Measurements from ENCODE around the gene TMC3.
"Not testable (repeated sequence)": the region's sequence is repeated elsewhere in the genome, so short reads cannot be mapped to it uniquely, and the experiment has no call there.

TMC3 gene

DNA sequence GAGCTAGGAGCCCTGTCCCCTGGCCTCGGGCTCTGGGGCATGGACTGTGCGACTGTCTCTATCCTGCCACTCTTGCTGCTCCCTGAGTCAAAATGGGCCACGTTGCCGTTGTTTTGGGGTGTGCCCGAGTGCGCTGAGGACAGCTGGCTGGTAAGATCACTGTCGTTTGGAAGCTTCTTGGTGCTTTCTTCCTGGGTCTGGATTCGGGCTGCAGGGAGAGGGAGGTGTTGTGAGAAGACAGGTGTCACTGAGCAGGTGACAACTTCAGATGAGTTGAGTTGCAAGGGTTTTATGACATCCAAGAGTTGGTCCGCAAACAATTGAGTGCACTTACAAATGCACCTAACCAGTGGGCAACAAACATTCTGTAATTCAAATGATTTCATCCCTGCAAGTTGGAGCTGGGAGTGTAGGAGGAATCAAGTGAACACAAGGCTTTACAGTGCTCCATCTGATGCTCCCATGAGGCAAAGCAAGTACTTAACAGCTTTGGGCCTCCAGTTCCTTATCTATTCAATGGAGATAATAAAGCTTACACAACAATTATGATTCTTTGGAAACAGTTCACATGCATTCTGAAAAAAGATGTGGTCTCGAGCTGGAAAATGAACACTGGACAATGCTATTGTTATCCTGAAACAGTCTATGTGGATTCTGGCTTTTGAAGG is 39.1 kb downstream of the TMC3 start:
- Histone ChIP-seq H3K36me3 (ENCODE audit: control insufficient read depth, insufficient read depth, low read length) (no peaks in the 10 kb centered on the region), H3K27ac (ENCODE audit: low read depth, low read length, severe bottlenecking) (no peak overlapping the region)
- WGBS, 2 experiments (ENCODE audit: insufficient coverage in 2 of 2), result 92 to 96% methylated on average over 7 to 9 of the region's 10 CpGs

GRCh38 chr15:81333363-81333762 is 40.6 kb downstream of the TMC3 start:
- H3K9me3 ChIP-seq (ENCODE audit: control insufficient read depth, low read length), result no peaks in the 10 kb centered on the region
- H3K4me3 ChIP-seq (ENCODE audit: extremely low read depth, insufficient read depth, low read length, poor library complexity, severe bottlenecking), result no peak overlapping the region
- no peak overlapping the region for H3K27ac ChIP-seq (ENCODE audit: low read depth, low read length, severe bottlenecking)
- no peaks in the 10 kb centered on the region for H3K36me3 ChIP-seq (ENCODE audit: control insufficient read depth, insufficient read depth, low read length)
- H3K4me1 ChIP-seq (ENCODE audit: control insufficient read depth, insufficient read depth, low read length, poor library complexity, severe bottlenecking), result peaks cover 9% of the 10 kb centered on the region
- WGBS, 2 experiments (ENCODE audit: insufficient coverage in 2 of 2), result 94 to 100% methylated on average over 2 to 3 of the region's 3 CpGs

More for the DNA sequence above, 39.1 kb downstream of the TMC3 start:
- no peaks in the 10 kb centered on the region for H3K9me3 ChIP-seq (ENCODE audit: control insufficient read depth, low read length)
- peaks cover 9% of the 10 kb centered on the region for H3K4me1 ChIP-seq (ENCODE audit: control insufficient read depth, insufficient read depth, low read length, poor library complexity, severe bottlenecking)
- H3K4me3 ChIP-seq (ENCODE audit: extremely low read depth, insufficient read depth, low read length, poor library complexity, severe bottlenecking), result no peak overlapping the region

GRCh38 chr15:81332326-81332725 is 41.7 kb downstream of the TMC3 start:
- no peak overlapping the region for H3K4me3 ChIP-seq (ENCODE audit: extremely low read depth, insufficient read depth, low read length, poor library complexity, severe bottlenecking)
- WGBS, 2 experiments (ENCODE audit: insufficient coverage in 2 of 2), result 93 to 94% methylated on average over 9 to 12 of the region's 12 CpGs
- H3K27ac ChIP-seq (ENCODE audit: low read depth, low read length, severe bottlenecking), result no peak overlapping the region
- no peaks in the 10 kb centered on the region for H3K36me3 ChIP-seq (ENCODE audit: control insufficient read depth, insufficient read depth, low read length)
- H3K9me3 ChIP-seq (ENCODE audit: control insufficient read depth, low read length), result no peaks in the 10 kb centered on the region
- H3K4me1 ChIP-seq (ENCODE audit: control insufficient read depth, insufficient read depth, low read length, poor library complexity, severe bottlenecking), result peaks cover 9% of the 10 kb centered on the region

DNA sequence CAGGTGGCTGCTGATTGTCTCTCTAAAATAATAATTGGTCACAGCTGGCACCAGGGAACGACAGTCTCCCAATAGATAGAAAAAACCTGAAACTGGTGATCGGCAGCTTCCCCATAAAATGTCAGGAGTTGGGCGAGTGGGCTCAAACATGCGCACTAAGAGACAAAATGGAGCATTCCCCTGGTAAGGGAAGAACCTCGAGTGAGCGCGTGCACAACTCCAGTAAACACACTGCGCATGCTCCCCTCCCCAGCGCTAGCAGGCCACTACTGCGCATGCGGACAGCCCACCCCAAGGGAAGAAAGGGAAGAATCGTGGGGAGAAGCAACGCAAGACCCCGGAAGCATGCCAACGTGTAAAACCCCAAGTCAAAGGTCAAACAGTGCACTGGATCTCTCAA is 42.4 kb downstream of the TMC3 start:
- Histone ChIP-seq H3K9me3 (ENCODE audit: control insufficient read depth, low read length) (no peaks in the 10 kb centered on the region), H3K36me3 (ENCODE audit: control insufficient read depth, insufficient read depth, low read length) (no peaks in the 10 kb centered on the region), H3K27ac (ENCODE audit: low read depth, low read length, severe bottlenecking) (no peak overlapping the region), H3K4me1 (ENCODE audit: control insufficient read depth, insufficient read depth, low read length, poor library complexity, severe bottlenecking) (peaks cover 9% of the 10 kb centered on the region), H3K4me3 (ENCODE audit: extremely low read depth, insufficient read depth, low read length, poor library complexity, severe bottlenecking) (no peak overlapping the region)
- WGBS, 2 experiments (ENCODE audit: insufficient coverage in 2 of 2), result 93 to 98% methylated on average over 14 to 15 of the region's 15 CpGs

GRCh38 chr15:81331141-81331540 is 42.9 kb downstream of the TMC3 start:
- 90 to 95% methylated on average over 7 to 9 of the region's 9 CpGs for WGBS, 2 experiments (ENCODE audit: insufficient coverage in 2 of 2)
- H3K36me3 ChIP-seq (ENCODE audit: control insufficient read depth, insufficient read depth, low read length); H3K9me3 ChIP-seq (ENCODE audit: control insufficient read depth, low read length); H3K27ac ChIP-seq (ENCODE audit: low read depth, low read length, severe bottlenecking); H3K4me3 ChIP-seq (ENCODE audit: extremely low read depth, insufficient read depth, low read length, poor library complexity, severe bottlenecking); H3K4me1 ChIP-seq (ENCODE audit: control insufficient read depth, insufficient read depth, low read length, poor library complexity, severe bottlenecking): not testable (repeated sequence)

DNA sequence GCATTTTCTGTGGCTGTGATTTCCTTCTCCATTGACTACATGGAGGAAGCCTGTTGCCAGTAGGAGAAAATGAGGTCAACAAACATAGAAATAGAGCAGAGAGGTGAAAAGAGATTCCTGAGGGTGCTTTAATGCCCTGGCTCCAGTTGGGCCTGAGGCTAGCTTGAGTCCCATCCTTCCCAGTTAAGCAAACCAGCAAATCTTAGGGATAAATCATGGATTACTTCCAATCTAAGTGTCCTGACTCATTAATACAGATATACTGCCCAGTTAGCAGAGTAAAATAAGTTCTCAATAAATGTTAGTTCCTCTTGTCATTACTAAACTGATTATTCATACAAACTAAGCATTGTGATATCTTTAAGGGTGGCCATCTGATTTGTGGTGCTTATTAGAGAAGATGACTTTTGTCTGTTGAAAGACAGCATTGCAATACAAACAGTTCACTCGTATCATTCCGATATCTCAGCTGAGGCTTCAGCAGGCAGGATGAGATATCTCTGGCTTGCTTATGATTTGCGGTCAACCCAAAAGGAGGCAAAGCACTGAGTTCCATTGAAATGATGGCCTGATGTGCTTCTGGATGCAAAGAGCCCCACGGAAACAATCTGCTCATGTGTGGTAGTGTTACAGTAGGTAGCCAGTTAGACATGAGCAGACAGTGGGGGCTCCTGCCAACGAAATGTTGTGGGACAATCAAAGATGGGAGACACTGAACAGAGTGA is 43.5 kb downstream of the TMC3 start:
- Histone ChIP-seq H3K27ac (ENCODE audit: low read depth, low read length, severe bottlenecking) (no peak overlapping the region), H3K4me1 (ENCODE audit: control insufficient read depth, insufficient read depth, low read length, poor library complexity, severe bottlenecking) (peaks cover 9% of the 10 kb centered on the region), H3K36me3 (ENCODE audit: control insufficient read depth, insufficient read depth, low read length) (no peaks in the 10 kb centered on the region), H3K9me3 (ENCODE audit: control insufficient read depth, low read length) (no peaks in the 10 kb centered on the region), H3K4me3 (ENCODE audit: extremely low read depth, insufficient read depth, low read length, poor library complexity, severe bottlenecking) (no peak overlapping the region)
- 92 to 94% methylated on average over 5 of the region's 5 CpGs for WGBS, 2 experiments (ENCODE audit: insufficient coverage in 2 of 2)

DNA sequence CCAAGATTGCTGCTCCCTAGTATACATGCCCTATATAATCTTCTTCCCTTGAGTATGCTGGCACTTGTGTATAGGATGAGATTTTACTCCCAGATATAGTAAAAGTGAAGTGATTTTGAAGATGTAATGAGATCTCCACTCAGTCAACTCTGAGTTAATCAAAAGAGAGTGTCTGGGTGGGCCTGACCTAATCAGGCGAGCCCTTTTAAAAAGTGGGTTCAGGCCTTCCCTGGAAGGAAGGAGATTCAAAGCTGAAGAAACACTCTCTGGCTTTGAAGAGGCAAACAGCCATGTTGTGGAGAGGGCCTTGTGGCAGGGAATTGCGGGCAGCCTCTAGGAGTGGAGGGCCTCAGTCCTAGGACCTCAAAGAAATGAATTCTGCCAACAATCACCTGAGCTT is 44.6 kb downstream of the TMC3 start:
- Histone ChIP-seq H3K36me3 (ENCODE audit: control insufficient read depth, insufficient read depth, low read length) (no peaks in the 10 kb centered on the region), H3K9me3 (ENCODE audit: control insufficient read depth, low read length) (no peaks in the 10 kb centered on the region), H3K4me1 (ENCODE audit: control insufficient read depth, insufficient read depth, low read length, poor library complexity, severe bottlenecking) (peaks cover 9% of the 10 kb centered on the region), H3K27ac (ENCODE audit: low read depth, low read length, severe bottlenecking) (no peak overlapping the region), H3K4me3 (ENCODE audit: extremely low read depth, insufficient read depth, low read length, poor library complexity, severe bottlenecking) (no peak overlapping the region)
- 85 to 95% methylated on average over 2 of the region's 2 CpGs for WGBS, 2 experiments (ENCODE audit: insufficient coverage in 2 of 2)

DNA sequence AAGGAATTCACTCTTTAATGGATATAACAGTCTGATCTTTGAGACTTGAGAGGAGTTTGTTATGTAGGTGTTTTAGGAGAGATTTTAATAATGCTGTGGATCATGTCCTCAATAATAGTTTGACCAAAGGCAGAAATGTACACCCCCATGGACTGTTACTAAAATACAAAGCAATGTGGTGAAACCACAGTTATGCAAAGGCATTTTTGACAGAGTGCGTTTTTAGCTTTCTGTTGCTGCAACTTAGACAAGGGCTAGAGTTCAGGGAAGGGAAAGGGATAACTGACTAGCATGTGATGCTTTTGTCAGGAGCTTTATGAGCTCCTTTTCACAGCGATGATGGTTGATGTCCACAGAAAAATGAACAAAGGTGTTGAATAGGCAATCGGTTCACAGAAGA is 46.5 kb downstream of the TMC3 start:
- Histone ChIP-seq H3K4me3 (ENCODE audit: extremely low read depth, insufficient read depth, low read length, poor library complexity, severe bottlenecking) (no peak overlapping the region), H3K9me3 (ENCODE audit: control insufficient read depth, low read length) (no peaks in the 10 kb centered on the region), H3K4me1 (ENCODE audit: control insufficient read depth, insufficient read depth, low read length, poor library complexity, severe bottlenecking) (peaks cover 9% of the 10 kb centered on the region), H3K36me3 (ENCODE audit: control insufficient read depth, insufficient read depth, low read length) (no peaks in the 10 kb centered on the region), H3K27ac (ENCODE audit: low read depth, low read length, severe bottlenecking) (no peak overlapping the region)
- 100% methylated on average over 3 of the region's 3 CpGs; no CpG with 5 or more reads in 1 of the 2 experiments for WGBS, 2 experiments (ENCODE audit: insufficient coverage in 2 of 2)

- Histone ChIP-seq H3K27ac (ENCODE audit: low read depth, low read length, severe bottlenecking) (no peak overlapping the region), H3K4me3 (ENCODE audit: extremely low read depth, insufficient read depth, low read length, poor library complexity, severe bottlenecking) (no peak overlapping the region), H3K9me3 (ENCODE audit: control insufficient read depth, low read length) (no peaks in the 10 kb centered on the region), H3K4me1 (ENCODE audit: control insufficient read depth, insufficient read depth, low read length, poor library complexity, severe bottlenecking) (peaks cover 8% of the 10 kb centered on the region), H3K36me3 (ENCODE audit: control insufficient read depth, insufficient read depth, low read length) (no peaks in the 10 kb centered on the region)
- 90 to 93% methylated on average over 3 of the region's 7 CpGs for WGBS, 2 experiments (ENCODE audit: insufficient coverage in 2 of 2)
Measured at GRCh38 chr15:81326466-81327212, 47.4 kb downstream of the TMC3 start.

GRCh38 chr15:81323944-81324881 is 49.8 kb downstream of the TMC3 start, which contains the start of gene STARD5:
TSS of gene STARD5 (minus strand) at chr15:81324141. CDS start at chr15:81324099, 42 bp downstream.
- no peak within 1 kb of the TSS for H3K27ac ChIP-seq (ENCODE audit: low read depth, low read length, severe bottlenecking)
- peak within 1 kb of the TSS; percentile 64 for H3K4me3 ChIP-seq (ENCODE audit: extremely low read depth, insufficient read depth, low read length, poor library complexity, severe bottlenecking)
- 1% methylated on average over 56 to 65 of the region's 67 CpGs for WGBS, 2 experiments (ENCODE audit: insufficient coverage in 2 of 2)
- peaks cover 3% of the 10 kb centered on the region for H3K4me1 ChIP-seq (ENCODE audit: control insufficient read depth, insufficient read depth, low read length, poor library complexity, severe bottlenecking)
- H3K36me3 ChIP-seq (ENCODE audit: control insufficient read depth, insufficient read depth, low read length), result no peaks in the 10 kb centered on the region
- H3K9me3 ChIP-seq (ENCODE audit: control insufficient read depth, low read length), result no peaks in the 10 kb centered on the region
